Tibial artery (tissue), 4 donors: ENCODE results near the gene OR6N1.

Experiments used
- DNase-seq, 2 donors: peaks; one replicate each; pipeline ENCODE4 v3.0.0-alpha.2; 2019
- H3K27ac ChIP-seq, 2 donors: fragments of 200-600 bp; sonication (generic) in 1 of 2; 1 replicate in 1 of 2; 2 replicates in 1 of 2; pipeline ENCODE4 v1.5.1; 2018 to 2019; ENCODE audit warnings: mild to moderate bottlenecking in 1 of 2
- H3K27me3 ChIP-seq, 2 donors: fragments of 200-600 bp; sonication (generic) in 1 of 2; one replicate each; pipeline versions ENCODE4 v1.5.1 to v1.6.0; 2016 to 2019
- H3K36me3 ChIP-seq, 3 donors: fragments of 200-600 bp; sonication (generic) in 2 of 3; one replicate each; pipeline ENCODE4 v1.5.1; 2016 to 2019; ENCODE audit warnings: mild to moderate bottlenecking in 2 of 3
- H3K4me1 ChIP-seq, 4 donors: fragments of 200-600 bp; sonication (generic) in 2 of 4; 1 replicate in 3 of 4; 2 replicates in 1 of 4; pipeline ENCODE4 v1.5.1; 2016 to 2019
- H3K4me3 ChIP-seq, 2 donors: fragments of 200-600 bp; sonication (generic) in 1 of 2; 1 replicate in 1 of 2; 2 replicates in 1 of 2; pipeline ENCODE4 v1.5.1; 2018 to 2019; ENCODE audit warnings: mild to moderate bottlenecking in 2 of 2
- H3K9me3 ChIP-seq, 3 donors: fragments of 200-600 bp; sonication (generic) in 1 of 3; one replicate each; pipeline ENCODE4 v1.5.1; 2016 to 2019
- intact Hi-C: fragments of 100-400 bp; cut with DNase I; formaldehyde crosslinking; loops from one replicate; pipeline ENCODE4 v1.15.0; 2023; ENCODE audit warnings: low total_unique reads
- TF ChIP-seq, protein P1 (sequence below), 2 experiments: fragments of 200-600 bp in 1 of 2; fragments of 450-650 bp in 1 of 2; IDR thresholded peaks; one replicate each; pipeline ENCODE4 v1.5.1; 2017 to 2019; ENCODE audit warnings: antibody characterized with exemption in 2 of 2, mild to moderate bottlenecking in 1 of 2, moderate library complexity in 1 of 2

OR6N1 gene, protein sequence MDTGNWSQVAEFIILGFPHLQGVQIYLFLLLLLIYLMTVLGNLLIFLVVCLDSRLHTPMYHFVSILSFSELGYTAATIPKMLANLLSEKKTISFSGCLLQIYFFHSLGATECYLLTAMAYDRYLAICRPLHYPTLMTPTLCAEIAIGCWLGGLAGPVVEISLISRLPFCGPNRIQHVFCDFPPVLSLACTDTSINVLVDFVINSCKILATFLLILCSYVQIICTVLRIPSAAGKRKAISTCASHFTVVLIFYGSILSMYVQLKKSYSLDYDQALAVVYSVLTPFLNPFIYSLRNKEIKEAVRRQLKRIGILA

DNA sequence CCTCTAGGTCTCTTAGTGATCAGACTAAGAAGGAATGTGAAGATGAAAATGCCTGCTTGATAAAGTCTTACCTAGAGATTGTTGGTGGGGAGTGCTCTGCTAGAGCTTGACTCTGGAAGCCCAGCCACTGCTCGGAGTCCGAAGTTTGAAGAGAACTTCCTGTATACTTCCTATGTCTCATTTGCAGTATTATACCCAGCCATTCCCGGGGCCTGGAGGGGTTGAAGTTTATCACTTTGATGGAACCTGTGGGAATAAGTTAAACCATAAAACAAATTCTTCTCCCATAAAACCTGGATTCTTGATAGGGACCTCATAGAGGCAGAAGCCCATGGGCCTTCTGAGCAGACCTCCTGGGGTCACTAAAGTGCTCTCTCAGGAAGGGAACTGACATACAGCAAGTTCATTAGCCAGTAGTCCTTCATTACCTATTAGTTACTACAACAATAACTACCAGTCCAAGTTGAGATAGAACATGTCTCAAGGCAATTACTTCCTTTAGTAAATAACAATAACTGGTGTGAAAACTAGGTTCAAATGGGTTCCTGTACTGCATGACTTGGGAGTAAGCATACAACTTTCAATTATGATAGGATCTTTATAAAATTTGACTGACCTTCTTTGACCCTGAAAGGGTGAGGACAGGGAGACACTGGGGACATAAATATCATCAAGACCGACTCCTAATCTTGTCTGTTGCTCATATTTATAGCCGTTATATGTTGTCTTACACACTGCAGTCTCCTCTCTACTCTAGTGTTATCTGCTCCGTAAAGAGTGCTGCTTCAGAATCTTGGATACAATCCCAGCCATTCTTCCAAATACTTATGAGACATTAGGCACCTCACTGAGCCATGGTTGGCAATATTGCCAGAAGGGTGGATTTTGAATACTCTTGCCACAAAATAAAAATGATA, at the start of gene OR6N1:
OR6N1 (minus strand) TSS at position 246 of the 917 bp plus-strand sequence. CDS start 5,513 bp downstream, outside the sequence.
- Histone ChIP-seq H3K36me3 (no peaks in the 10 kb centered on the region), H3K4me1 (peaks cover 0 to 3% (median 0%) of the 10 kb centered on the region in 4 donors), H3K4me3 (no peak within 1 kb of the TSS), H3K9me3 (no peaks in the 10 kb centered on the region), H3K27ac (no peak within 1 kb of the TSS), H3K27me3 (no peaks in the 10 kb centered on the region)
- DNase-seq = no peak
- intact Hi-C loops = no loop called here
- TF ChIP-seq, protein P1, sequence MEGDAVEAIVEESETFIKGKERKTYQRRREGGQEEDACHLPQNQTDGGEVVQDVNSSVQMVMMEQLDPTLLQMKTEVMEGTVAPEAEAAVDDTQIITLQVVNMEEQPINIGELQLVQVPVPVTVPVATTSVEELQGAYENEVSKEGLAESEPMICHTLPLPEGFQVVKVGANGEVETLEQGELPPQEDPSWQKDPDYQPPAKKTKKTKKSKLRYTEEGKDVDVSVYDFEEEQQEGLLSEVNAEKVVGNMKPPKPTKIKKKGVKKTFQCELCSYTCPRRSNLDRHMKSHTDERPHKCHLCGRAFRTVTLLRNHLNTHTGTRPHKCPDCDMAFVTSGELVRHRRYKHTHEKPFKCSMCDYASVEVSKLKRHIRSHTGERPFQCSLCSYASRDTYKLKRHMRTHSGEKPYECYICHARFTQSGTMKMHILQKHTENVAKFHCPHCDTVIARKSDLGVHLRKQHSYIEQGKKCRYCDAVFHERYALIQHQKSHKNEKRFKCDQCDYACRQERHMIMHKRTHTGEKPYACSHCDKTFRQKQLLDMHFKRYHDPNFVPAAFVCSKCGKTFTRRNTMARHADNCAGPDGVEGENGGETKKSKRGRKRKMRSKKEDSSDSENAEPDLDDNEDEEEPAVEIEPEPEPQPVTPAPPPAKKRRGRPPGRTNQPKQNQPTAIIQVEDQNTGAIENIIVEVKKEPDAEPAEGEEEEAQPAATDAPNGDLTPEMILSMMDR (IDR thresholded peaks at IDR 0.05) = no peak

DNA sequence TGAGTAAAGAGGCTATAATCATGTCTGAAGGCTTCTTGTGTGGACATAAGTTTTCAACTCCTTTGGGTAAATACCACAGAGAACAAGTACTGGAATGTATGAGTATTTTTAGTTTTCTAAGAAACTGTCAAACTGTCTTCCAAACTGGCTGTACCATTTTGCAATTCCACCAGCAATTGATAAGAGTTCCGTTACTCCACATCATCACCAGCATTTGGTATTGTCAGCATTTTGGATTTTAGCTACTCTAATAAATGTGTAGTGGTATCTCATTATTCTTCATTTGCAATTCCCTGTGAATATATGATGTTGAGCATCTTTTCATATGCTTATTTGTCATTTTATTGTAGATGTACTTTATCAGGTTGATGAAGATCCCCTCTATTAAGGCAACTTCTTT, 49.7 kb upstream of the OR6N1 start:
- Histone ChIP-seq H3K9me3 (no peaks in the 10 kb centered on the region), H3K4me3 (no peak overlapping the region), H3K27me3 (no peaks in the 10 kb centered on the region), H3K4me1 (peaks cover 0 to 23% (median 2%) of the 10 kb centered on the region in 4 donors), H3K36me3 (no peaks in the 10 kb centered on the region), H3K27ac (no peak overlapping the region)
- no peak for DNase-seq
- TF ChIP-seq, protein P1 (IDR thresholded peaks at IDR 0.05) = no peak
- intact Hi-C loops = no loop called here

DNA sequence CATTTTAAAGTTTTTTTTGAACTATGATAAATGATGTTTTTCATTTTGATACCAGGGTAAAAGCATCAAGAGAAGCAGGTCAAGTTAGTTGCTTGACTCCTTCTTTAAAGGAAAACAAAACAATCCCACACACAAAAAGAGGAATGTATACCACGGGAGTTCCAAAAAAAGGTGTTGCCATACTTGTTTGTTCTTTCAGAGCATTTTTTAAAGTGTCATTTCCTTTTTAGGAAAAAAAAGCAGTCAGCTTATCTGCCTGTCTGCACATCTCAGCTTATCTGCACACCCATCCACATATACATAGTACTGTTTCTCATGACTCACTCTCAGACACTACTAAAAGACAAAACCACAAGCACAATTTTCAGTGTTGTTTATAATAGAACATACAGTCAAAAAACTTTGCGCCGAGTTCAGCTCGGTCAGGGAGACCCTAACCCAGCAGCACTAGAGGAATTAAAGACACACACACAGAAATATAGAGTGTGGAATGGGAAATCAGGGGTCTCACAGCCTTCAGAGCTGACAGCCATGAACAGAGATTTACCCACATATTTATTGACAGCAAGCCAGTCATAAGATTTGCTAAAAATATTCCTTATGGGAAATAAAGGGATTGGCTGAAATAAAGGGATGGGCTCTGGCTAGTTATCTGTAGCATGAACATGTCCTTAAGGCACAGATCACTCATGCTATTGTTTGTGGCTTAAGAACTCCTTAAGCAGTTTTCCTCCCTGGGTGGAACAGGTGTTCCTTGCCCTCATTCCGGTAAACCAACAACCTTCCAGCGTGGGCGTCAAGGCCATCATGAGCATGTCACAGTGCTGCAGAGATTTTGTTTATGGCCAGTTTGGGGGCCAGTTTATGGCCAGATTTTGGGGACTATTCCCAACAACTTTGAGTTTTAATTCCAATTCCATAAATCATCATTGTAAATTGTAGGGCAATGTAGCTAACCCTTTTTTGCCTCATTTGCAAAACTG, 47.8 kb upstream of the OR6N1 start:
- TF ChIP-seq, protein P1 (IDR thresholded peaks at IDR 0.05) = no peak
- Histone ChIP-seq H3K4me1 (peaks cover 0 to 14% (median 0%) of the 10 kb centered on the region in 4 donors), H3K4me3 (no peak overlapping the region), H3K9me3 (no peaks in the 10 kb centered on the region), H3K27me3 (no peaks in the 10 kb centered on the region), H3K27ac (no peak overlapping the region), H3K36me3 (no peaks in the 10 kb centered on the region)
- intact Hi-C loops = no loop called here
- DNase-seq = no peak

DNA sequence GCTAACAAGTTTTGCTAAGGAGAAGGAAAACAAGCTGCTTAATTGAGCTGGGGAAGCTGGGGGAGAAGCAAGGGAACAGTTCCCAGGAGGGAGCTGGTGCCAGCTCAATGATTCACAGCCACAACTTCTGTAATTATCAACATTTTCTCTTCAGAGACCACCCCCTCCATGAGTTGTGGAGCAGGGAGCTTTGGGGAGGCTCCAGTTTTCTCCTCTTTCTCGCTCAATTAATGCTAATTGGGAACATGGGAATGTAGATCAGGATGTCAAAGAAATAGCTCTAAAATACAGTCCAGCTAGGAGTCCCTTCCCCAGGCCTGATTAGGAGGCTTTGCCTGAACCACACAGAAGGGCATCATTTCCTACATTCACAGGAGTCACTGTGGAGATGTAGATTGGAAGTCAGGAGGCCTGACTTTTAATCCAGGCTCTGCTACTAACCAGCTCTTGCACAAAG, 47.0 kb upstream of the OR6N1 start:
- Histone ChIP-seq H3K27me3 (no peaks in the 10 kb centered on the region), H3K36me3 (no peaks in the 10 kb centered on the region), H3K4me3 (no peak overlapping the region), H3K4me1 (peaks cover 0 to 14% (median 0%) of the 10 kb centered on the region in 4 donors), H3K9me3 (no peaks in the 10 kb centered on the region), H3K27ac (no peak overlapping the region)
- no peak for DNase-seq
- intact Hi-C loops = no loop called here
- TF ChIP-seq, protein P1 (IDR thresholded peaks at IDR 0.05) = no peak

DNA sequence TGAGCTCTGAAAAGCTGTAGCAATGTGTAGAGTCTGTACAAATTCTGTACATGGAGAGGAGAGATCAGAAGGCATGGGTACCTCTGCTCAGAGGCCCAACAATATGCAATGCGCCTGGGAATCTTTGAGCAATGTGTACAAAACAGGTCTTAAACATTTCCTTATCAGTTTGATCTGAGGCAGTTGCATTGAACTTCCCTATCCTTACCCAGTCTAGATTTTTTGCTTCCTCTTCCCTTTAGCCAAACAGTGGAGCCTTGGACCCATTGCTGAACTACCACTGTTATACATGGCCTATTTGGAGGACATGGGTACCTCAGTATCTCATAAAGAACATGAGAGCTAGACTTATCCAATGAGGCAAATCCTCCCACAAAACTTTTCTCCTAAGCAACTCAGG, 46.6 kb upstream of the OR6N1 start:
- no peaks in the 10 kb centered on the region for H3K36me3 ChIP-seq
- DNase-seq = no peak
- TF ChIP-seq, protein P1 (IDR thresholded peaks at IDR 0.05) = no peak
- intact Hi-C loops = no loop called here
- no peak overlapping the region for H3K27ac ChIP-seq
- H3K4me3 ChIP-seq = no peak overlapping the region
- H3K9me3 ChIP-seq = no peaks in the 10 kb centered on the region
- peaks cover 0 to 14% (median 0%) of the 10 kb centered on the region in 4 donors for H3K4me1 ChIP-seq
- no peaks in the 10 kb centered on the region for H3K27me3 ChIP-seq
